Right forelimb (tissue), 1 donor: ENCODE results near the gene KRT1.
"Not testable (repeated sequence)": the region's sequence is repeated elsewhere in the genome, so short reads cannot be mapped to it uniquely, and the experiment has no call there.

Experiments used
- DNase-seq: peaks from one replicate; pipeline ENCODE4 v3.0.0-alpha.2; 2018

The KRT1 gene

DNA sequence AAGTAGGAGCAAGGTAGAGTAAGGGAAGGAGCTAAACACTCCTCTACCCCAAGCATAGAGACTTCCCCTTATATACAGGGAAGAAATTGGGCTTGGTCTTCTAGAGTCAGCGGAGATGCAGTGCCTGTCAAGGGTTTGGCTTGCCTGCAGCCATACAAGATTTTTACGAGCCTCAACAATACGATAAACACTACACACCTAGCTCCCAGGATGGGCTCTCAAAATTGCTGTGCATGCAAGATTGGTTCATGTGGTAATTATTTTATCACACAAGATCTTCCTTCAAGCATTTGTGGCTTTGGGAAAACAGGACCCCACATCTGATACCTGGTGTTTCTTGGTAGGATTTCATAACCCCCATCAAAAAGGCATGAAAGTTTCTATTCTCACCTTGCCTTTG lies at the start of gene KRT1:
TSS of gene KRT1 (minus strand) at position 45 of the 400 bp plus-strand sequence. CDS start 59 bp downstream, outside the sequence.
- no peak for DNase-seq

DNA sequence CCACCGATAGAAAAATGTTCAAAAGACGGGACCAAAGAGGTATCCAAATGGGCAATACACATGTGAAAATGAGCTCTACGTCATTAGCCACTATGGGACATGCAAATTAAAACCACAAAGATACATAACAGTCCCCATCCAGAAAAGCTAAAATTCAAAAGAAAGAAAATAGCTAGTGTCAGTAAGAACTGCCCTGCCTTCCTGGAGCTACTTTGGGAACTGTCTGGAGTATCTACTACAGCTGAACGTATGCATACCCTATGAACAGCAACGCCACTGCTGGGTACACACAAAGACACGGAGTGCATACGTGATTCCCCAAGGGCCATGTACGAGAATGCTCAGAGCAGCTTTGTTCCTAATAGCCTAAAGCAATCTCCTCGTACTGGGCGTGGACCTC lies 48.9 kb upstream of the KRT1 start:
- DNase-seq, result no peak

DNA sequence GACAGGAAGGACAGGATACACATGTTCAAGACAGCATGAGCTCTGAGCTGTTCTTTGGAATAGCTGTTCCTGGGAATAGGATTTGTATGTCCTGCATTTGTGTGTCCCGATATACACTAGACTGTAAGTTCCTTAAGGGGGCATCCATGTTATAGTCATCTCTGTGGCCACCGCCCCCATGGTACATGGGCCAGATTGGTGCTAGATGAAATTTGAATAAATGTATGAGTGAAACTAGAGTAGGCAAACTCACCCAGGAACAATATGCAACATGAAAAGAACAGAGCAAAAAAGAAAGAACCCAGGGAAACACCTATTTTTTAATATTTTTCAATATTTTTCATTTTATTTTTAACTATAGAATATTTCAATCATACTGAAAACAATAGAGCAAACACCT lies 48.2 kb upstream of the KRT1 start:
- no peak for DNase-seq

DNA sequence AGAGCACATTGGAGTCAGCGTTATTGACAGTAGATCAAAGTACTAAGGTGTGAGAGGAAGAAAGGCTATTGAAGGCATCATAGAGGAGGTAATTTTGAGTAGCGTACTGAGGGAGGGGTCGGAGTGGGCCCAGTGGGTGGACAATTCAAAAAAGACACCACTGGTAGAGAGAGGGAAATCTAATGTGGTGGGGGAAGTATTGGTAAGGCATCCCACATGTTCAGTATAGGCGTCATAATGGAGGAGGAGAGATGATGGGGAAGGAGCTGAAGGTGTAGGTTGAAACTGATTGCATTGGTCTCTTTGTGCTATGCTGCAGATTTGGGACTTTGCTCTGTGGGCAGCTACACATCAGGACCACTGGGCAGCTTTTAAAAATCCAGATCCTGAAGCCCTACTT lies 46.8 kb upstream of the KRT1 start:
- DNase-seq, result no peak

DNA sequence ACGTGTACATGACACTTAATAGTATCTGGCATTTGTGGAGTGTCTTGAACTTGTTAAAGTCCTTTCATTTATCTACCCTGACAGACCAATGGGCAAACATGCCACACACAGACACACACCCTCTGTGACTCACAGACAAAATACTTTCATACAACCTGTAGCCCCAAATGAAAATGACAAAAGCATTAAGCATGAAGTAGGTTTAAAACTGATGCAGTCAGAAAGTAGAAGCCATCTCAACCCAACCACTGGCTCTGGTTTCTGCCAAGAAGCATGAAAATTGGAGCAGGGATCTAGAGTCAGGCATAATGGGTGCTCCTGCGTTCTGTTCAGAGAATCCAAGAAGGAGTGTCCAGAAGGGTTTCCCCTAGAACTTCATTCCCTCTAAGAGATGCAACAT lies 46.2 kb upstream of the KRT1 start:
- DNase-seq, result no peak

DNA sequence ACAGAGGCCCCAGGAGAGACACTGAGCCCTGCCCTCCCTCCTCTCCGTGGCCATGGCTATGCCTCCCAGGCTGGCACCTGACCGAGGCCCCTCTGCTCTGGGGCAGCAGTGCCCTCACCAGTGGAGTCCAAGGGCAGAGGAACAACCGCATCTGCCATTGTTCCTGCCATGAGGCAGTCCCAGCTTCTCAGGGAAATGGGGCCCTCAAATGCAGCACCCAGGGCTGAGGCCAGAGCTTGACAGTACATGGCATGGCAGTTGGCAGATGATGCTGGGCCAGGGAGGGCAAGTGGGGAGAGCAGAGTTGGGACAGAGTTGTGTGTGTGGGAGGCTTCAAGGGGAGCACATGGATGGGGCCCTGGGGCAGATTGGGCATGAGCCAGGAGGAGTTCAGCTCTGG lies 44.2 kb upstream of the KRT1 start:
- DNase-seq, result no peak

DNA sequence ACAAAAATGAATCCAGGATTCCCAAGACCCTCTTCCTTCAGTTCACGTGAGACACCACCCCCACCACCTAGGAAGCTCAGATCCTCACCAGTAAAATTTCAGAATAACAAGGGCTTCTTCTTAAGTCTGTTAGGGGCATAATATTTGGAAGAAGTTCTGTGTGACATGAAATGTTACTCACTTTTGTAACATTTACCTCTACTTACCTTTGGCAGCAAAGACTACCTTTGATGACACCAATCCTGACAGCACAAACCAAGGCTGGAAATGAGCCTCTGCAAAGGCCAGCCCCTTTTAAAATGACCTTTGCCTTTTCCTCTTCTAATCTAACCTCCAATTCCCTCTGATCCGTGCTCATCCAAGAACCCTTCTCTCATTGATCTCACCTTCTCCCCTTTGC lies 42.5 kb upstream of the KRT1 start:
- no peak for DNase-seq

DNA sequence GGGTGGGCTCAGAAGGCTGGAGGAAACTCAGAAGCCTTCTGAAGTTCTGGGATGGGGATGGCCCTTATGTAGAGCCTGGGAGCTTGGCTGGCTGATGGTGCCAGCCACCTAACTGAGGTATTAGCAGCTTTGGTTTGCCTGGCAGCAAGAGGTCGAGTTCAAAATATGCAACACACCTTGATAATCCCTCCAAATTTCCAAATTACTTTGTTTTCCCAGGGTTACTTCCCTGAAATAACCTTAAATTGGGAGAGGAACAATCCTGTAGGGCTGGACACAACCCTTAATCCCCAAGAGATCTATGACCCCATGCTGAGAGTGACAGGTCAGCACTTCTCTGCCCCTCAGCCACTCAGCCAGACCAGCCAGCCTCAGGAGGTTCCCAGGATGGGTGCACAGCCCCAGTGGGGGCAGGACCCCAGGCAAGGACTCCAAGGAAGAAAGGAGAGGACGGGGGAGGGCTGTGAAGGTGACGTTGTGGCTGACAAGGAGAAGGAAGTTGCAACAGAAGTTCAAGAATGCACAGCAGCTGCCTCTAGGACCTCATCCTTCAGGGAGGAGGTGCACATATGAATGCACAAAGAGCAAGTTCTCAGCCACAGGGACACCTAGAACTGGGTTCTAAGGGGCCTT lies 41.7 kb upstream of the KRT1 start:
- DNase-seq, result no peak

DNA sequence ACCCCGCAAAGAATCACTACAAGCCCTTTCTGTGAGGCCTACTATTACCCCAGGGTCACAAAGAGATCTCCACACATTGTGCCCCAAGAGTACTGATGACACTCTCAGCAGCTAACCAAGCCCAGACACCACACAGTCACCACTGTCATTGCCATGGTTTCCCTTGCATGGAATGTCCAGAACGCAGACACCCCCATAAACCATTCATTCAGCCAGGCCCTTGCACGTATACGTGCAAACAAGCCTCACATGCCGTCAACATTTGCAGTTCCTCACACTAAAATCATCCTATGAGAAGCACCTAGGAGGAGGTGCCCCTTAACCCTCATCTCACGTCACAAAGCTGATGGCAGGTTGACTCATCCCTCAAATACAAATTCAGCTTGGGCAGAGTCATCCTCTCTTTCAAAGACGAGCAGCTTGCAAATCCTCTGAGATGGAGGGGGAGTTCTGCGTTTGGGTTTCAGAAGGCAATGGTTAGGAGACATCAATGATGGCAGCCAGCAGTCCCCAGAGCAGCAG lies 40.2 kb upstream of the KRT1 start:
- no peak for DNase-seq

DNA sequence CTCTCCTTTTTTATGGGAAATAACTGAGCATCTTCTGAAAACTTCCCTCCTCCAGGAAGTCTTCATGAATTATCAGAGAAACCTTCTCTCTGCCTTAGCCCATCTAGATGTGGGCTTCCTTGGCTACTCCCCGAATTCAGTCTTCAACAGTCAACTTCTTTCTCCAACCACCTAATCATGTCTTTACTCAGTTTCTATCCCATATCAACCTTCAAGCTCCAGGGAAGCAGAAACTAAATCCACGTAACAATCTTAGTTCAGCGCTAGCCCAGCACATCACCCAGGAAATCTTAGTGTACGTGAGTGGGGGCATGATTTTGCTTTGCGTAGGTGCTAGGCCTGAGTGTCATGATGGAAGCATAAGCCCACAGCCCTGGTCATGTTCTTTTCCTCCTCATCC lies 35.9 kb upstream of the KRT1 start:
- no peak for DNase-seq

DNA sequence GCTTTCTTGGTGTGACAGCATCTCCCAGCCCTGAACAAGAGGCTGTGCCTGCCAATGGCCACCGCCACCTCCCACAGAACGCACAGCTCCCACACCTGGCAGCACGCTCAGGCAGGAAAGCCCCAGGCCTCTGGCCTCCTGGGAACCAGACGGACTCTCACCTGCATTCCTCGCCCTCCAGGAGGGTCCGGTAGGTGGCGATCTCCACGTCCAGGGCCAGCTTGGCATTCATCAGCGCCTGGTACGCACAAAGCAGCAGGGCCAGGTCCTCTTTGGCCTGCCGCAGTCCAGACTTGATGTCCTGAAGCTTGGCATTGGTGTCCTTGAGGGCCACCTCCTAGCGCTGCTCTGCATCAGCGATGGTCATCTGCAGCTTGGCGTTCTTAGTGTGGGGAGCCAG lies 35.2 kb upstream of the KRT1 start:
- DNase-seq, result no peak

DNA sequence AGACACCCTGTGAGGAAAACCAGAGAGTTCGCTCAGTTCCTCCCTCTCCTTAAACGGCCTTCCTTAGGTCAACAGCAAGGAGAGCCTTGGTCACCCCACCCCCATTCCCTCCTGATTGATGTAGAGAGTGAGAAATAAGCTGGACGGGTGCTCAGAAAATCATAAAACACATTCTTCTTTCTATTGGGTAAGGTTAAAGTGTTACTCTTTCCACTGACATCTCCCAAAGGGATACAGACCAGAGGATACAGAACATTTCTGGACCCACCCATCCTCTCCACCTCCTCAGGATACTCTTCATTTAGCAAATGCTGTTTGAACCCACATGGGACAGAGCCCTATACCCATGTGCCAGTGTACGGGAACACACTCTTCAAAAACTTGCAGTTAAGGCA lies 34.7 kb upstream of the KRT1 start:
- DNase-seq, result no peak

DNA sequence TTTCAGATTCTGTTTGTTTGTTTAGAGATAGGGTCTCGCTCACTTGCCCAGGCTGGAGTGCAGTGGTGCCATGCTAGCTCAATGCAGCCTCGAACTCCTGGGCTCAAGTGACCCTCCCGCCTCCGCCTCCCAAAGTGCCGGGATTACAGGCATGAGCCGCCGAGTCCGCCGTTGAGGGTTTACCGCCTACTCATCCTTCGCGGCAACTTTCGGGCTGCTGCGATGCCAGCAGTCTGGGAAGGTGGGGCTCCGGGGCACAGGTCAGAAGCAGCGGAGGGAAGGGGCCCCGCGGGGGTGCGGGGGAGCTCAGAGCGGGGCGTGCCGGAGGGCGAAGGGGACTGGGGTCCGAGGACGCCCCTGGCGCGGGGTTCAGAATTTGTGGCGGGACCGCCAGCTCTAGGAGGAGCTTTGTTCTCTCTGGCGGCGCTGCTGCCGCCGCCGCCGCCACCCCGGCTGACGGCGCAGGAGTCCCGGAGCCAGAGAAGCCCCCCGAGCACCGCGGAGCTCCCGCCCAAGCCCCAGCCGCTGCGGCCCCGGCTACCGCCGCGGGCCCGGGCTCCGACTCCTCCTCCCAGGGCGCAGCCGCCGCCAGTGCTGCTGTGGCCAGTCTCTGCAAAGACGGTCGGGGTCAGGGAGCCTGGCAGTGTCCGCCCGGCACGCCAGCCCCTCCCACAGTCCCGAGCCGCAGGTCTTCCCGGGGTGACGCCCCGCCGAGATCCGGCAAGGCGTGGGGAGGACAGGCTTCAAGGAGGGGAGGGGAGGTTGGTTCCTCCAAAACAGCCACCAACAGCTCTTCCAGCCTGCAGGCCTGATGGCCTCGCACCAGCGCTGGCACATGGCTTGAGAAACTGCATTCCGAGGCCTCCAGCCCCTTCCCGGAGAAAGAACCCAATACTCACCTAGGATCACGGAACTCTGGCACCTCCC lies 34.0 kb upstream of the KRT1 start:
- no peak for DNase-seq

DNA sequence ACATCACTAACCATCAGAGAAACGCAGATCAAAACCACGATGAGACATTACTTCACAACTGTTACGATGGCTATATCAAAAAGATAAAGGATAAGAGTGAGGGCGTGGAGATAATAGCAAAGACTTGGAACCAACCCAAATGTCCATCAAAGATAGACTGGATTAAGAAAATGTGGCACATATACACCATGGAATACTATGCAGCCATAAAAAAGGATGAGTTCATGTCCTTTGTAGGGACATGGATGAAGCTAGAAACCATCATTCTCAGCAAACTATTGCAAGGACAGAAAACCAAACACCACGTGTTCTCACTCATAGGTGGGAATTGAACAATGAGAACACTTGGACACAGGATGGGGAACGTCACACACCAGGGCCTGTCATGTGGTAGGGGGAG lies 31.9 kb upstream of the KRT1 start:
- DNase-seq, result not testable (repeated sequence)

DNA sequence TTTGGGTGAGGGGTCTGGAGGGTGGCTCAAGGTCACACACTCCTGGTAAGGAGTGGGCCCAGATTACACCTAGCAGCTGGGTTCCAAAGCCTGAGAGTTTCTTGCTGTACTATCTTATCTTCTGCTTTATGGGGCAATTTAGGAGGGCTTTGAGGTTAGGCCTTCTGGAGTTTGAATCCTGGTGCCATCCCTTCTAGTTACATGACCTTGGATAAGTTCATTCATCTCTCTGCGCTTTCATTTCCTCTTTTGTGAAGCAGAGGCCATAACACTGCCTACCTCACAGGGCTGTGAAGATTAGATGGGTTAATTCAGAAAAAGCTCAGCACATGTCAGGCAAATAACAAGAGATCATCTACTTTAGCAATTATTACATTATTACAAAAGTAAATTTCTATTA lies 30.5 kb upstream of the KRT1 start:
- DNase-seq, result no peak

DNA sequence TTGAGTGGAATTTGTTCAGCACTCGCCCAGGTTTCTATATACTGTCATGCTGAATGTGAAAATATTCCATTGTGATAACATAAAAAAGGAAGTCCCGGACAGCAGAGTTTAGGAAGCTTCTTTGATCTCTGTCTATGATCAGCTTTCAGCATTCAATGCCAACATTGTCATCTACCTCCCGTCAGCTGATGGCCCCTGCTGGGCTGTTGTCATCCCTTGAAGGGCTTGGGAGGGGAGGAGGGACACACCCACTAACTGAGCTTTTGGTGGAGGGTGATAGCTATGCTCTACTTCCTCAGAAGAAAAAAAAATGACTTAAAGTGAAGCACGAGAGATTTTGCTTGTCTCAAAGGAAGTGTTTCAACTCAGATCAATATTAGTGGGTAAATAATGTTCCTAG lies 27.8 kb upstream of the KRT1 start:
- DNase-seq, result no peak

DNA sequence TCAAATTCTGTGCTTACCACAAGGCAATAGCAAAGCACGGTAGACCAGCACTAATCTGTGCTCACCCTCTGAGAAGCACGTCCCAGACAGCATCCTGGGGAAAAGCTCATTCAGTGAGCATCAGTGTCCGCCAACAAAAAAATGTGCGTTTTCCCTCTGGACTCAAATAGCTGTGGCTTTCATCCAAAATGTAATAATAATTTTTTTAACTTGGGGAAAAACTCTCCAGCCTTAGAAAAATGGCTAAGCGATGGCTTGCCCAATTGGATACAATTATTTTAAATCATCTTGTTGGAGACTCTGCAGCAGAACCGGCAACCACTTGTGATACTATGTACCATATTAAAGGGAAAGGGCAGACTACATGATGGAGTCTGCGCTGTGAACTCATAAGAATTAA lies 24.3 kb upstream of the KRT1 start:
- no peak for DNase-seq

DNA sequence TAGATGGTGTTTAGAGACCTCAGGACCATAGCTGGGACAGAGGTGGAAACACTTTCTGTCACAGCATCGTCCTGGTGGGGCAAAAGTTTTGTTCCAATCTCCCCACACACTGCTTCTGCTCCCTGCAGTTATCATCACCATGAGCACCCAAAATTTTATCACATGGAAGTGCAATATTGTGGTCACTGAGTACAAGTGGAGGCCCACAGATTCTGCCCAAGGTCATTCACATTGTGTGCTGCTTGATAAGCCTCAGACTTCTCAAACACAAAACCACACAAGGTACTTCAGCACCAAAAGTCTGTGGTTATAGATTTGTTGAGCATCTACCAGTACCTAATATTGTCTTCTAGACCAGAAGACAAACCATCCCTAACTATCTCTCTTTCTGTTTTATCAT lies 23.7 kb upstream of the KRT1 start:
- no peak for DNase-seq

DNA sequence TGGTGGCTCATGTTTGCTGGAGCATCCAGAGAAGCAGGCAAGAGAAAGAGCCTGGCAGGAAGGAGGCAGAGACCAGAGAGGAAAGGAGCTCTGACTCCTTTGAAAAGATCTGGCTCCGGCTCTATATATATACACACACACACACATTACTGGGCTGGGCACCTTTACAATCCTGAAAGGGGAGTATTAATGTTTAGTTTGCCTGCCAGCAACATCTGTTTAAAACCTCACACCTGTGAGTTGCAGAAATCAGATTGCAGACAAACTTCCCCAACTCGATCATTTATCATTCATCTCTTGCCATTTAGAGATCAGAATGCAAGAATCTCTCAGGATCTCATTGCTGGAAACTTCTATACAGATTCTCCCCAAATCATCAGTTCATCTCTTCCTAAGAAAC lies 23.2 kb upstream of the KRT1 start, which contains the start of gene KRT77:
TSS of gene KRT77 (minus strand) at position 101 of the 400 bp plus-strand sequence. CDS start at position 11, 90 bp downstream.
- no peak for DNase-seq

DNA sequence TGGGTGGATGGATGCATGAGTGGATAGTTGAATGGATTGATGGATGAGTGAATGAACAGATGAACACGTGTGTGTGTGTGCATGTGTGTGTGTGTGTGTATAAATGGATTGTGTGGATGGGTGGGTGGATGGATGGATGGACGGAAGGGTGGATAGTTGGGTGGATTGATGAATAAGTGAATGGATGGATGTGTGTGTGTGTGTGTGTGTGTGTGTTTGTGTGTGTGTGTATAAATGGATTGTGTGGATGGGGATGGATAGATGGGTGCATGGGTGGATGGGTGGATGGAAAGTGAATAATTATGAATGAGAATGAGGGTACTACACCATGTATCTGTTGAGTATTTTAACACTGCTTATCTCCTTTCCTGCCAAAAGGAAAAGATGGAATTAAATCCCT lies 22.1 kb upstream of the KRT1 start:
- no peak for DNase-seq

DNA sequence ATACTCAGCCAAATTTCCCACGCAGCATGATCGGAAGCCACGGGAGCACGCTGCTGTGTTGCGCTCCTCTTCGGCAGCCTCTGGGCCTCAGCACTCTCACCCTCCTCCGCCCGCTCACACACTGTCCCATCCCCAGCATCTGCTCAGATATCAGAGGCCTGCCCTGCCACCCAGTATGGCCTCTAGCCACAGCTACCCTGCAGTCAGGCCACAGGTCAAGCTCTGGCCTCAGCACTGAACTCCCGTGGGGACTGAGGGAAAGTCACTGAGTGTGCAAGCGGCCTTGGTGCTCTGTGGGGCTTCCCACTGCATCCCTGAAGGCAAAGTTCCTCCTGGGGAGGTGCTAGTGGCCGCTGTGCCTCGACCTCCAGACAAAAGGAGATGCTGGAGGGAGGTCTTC lies 21.1 kb upstream of the KRT1 start:
- DNase-seq, result no peak

DNA sequence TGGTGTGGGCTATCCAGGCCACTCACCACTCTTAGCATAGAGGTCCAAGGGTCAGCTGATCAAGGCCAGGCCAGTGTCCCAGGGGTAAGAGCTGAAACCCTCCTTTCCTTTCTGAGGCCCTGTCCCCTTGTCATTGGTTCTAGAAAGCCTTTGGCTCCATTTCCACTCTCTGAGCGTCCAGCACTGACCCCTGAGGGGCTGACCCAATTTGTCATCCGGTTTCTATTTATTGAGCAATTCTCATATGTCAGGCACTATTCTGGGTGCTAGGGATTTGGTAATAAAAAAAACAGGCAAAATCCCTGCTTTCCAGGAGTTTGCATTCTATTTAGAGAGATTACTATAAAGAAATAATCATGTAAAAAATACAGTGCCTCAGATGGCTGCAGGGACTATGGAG lies 19.8 kb upstream of the KRT1 start:
- no peak for DNase-seq

DNA sequence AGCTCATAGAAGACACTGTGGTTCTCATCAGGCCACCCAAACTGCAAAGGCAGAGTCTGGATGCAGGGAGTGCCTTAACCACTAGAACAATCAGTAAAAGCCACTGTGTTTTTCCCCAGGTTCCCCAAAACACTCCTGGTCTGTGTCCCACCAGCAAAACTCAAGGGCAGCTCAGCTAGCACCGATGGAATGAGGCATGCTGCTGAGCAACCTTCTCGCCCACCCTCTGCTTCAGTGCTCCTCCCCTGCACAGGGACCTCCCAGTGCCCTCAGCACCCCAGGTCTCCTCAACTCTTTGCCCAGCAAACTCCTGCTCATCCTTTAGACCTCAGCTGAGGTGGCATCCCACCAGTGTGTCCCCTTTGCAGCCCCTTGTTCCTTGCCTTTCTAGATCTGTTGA lies 19.2 kb upstream of the KRT1 start:
- no peak for DNase-seq

DNA sequence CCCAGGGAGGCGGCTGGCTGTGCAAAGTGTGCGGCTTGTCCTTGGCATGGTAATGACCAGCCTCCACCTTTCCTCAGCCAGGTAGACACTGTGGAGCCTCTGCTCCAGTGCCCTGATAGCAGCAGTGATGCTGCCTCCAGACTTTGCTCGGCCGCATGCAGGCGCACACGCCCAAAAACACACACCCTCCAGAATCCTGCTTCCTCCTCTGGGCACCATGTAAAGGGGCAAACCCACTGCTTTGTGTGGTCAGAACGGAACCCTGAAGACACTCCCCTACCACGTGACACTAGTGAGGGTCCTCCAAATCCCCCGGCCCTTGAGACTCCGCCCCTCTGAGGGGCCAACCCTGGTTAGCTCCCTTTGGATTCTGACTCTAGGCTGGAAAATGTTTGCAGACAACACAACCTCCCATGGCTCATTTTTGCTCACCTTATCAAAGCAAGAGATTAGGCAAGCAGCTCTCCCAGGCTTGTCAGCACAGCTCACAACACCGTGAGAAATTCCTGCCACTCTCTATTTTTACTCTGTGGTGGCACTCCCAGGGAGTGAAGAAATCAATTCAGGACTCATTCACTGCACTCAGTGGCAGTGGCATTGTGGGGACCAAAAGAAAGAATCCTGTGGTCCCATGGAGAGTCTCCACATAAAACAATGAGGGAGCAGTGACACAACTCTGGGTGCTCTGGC lies 18.6 kb upstream of the KRT1 start:
- DNase-seq, result no peak
